DMS53 treated with DMSO at 0.1 percent for 48 hours (cell line): ENCODE measurements around the gene PEPD.

Experiments used
- DNase-seq: peaks from one replicate; lab custom pipeline; 2025; ENCODE audit not compliant: unreplicated experiment; lab: John Stamatoyannopoulos, UW

Gene PEPD

DNA sequence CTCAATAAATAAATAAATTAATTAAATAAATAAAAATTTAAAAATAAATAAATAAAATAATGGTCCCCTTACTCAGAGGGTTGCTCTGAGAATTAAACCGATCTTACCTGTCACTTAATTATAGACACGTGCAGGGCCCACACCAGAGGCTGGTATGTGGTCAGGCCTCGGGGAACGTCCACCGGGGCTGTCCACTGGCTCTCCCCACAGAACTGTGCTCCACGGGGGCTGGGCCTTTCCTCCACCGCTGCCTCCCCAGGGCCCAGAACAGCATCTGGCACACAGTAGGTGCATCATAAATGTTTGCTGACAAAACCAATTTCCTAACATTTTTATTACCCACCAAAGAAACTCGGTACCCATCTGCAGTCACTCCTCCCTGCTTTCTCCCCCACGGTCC, 78.9 kb downstream of the PEPD start:
- no peak for DNase-seq

DNA sequence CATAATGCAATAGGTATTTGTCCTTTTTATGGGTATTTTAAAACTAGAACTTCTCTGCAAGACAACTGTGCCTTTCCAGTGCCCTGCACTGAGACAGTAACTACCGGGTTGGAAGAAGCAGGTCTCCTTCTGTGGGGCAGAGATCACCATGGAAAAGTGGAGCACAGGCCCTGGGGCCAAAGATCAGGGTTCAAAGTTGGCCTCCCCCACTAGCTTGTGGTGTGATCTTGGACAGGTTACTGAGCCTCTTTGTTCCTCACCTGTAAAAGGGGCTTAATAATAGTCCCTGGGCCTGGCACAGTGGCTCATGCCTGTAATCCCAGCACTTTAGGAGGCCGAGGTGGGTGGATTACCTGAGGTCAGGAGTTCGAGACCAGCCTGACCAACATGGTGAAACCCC, 79.8 kb downstream of the PEPD start:
- no peak for DNase-seq

DNA sequence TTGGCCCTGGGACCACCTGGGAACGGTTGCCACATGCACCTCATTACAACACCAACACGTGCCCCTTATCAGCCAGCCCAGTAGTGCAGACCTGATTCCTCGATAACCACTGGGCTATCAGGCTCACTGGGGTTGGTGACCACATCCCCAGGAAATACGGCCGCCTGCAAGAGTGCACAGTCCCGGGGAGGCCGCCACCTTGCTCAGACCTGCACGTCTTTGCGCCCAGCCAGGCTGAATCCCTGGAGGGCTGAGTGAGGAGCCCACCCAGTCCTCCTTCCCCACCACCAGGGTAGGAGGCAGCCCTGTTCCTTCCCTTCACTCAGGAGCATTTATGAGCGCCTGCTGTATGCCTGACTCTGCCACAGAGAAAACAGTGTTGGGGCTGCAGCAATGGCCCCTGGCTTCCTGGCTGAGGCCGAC, 80.3 kb downstream of the PEPD start:
- no peak for DNase-seq

DNA sequence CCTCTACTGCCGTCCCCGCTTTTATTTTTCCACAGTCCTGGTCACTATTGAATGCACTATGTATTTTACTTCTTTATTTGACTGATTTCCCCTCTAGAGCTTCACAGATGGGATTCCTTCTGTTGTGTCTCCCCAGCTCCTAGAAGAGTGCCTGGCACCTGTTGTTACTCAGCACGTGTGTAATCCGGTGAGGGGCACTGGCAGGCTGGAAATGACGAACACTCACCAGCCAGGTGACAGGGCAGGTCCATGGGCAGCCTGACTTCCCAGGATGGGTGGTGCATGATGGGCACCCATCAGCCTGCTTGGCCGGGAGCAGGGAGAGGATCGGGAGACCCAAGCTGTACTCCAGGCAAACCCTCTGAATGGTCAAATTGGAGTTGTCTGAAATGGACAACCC, 80.9 kb downstream of the PEPD start:
- DNase-seq: no peak

DNA sequence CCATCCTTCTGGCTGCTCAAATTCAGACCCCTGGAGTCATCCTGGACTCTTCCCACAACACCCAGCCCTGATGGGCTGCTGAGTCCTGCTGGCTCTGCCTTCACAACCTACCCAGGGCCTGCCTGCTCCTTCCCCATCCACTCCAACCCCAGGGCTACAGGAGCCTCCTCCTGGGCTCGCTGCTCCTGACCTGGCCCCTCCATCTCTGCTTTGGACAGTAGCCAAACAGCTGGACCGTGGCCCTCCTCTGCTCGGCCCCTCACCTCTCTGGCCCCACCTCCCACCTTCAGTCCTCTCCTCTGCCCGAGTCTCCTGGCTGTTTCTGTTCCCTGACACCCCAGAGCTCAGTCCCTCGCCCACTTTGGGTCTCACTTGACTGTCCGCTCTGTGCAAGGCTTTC, 81.3 kb downstream of the PEPD start:
- no peak for DNase-seq

DNA sequence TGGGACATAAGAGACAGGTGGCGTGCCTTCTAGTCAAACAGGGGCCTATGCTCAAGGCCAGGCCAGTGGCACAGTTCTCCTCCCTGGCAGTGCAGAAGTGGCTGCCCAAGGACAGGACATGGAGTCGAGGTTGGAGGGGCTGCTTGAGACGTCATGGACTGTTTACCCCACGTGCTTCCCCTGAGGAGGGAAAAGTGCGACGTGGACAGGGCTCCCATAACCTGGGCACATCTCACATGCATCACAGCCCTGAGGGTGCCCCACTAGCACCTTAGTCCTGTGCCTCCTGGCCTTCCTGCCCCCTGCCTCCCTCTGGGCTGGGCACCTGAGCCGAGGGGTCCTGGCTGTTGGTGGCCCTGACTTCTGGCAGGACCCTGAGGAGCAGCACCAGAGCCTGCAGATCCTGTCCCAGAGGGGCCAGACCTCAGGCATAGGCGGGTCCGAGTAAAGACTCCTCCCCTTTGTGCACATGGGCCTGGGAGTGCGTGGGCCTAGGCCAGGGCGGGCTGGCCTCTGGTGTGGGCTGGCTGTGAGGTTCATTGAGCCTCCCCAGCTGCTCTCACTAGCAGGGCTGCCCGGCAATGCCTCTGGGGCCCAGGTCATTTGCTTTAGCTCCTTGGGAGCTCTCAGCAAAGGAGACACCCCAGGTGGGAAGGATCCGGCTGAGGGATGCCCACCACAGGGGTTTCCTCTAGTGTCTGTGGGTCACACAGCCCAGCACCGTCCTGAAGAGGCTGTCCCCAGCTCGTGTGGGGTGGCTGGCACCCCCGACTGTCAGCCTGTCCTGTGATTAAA, 82.4 kb downstream of the PEPD start:
- DNase-seq: no peak

DNA sequence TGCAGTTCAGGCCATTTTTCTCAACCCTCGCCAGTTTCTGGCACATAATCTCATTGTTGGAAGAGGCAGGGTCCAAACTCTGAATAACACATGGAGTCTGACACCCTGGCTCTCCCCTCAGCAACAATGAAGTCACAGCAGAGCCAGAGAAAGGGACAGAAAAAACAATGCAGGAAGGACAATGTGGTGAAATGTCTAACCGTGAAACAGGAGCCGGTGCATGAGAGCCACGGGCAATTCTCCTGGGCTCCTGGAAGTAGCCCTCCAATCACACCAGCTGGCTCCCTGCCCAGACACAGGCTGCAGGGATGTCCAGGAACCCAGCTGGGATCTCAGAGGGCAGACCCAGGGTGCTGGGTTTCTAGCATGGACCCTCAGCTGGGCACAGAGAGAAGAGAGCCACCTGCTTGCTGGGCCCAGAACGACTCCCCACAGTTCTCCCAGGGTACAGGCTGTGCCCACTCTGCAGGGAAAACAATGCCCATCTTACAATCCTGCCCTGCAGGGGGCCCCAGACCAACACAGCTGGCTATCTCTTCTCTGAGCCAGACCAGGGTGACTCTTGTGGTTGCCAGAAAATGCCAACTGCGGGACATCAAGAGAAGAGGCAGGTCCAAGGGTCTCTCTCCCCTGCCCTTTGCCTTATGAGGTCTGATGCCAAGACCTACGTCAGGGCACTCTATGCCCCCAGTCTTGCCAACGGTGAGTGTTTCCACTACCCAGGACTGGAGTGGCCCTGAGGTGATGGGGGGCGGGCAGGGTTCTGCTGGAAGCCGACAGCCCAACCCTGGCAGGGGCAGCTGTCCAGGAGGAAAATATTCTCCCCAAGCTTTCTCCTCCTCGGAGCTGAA, 83.5 kb downstream of the PEPD start:
- no peak for DNase-seq

DNA sequence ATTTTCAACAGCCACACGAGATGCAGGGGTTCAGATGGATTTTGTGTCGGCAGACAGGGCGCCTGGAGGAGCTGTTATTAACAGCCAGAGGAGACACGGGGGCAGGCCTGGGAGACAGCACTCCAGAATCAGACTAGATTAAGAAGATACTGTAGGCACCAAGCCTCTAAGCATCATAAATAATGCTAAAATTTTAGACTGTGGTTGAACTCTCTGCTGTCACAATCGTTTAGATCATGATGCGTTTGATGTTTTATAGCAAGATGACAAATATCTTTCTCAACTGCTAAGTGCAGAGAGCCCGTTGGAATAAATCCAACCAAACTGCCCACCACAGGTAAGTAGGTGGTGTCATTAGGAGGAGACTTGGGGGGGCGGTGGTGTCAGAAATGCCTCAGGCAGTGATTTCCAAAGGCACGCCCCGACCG, 84.2 kb downstream of the PEPD start:
- DNase-seq: no peak

DNA sequence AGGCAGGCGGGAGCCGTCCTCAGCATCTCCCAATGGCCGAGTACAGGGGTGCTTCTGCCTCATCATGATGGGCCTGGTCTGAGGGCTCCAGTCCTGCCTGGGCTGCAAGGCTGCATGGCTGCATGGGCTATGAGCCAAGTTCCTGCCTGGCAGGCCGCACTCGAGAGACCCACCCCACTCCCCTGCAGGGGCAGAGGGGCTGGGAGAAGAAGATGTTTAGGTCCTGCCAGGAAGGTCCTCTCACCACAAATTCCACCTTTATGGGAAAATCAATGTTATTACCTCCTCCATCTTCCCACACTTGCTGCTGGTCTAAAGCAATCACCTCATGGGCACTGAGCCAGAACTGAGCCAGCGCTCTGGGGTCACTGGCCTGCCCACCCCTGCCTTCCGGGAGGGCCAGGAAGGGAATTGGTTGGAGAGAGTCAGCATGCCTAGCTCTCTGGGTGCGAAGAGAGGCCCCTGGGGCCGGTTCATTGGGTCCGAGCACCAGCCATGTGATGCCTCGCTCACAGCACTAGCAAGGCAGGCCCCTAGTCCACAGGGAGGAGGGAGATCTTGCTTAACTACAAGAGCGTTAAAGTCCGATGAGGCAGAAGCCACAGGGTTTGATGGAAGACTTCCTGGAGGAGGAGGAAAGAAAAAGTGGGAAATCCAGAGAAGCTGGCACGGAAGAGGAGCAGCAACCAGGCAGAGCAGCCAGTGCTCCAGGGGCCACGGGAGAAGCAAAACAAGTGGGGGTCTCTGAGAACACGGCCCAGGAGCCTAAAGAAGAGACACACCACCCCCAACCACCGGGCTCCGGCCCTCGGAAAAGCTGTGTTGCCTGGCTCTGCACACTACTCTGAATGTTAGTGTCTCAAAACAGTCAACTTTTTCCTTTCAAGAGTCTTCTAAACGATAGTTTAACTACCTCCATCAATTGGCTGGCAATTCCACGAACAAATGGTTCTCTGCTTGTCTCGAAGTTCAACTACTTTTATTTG, 84.9 kb downstream of the PEPD start:
- DNase-seq: no peak

DNA sequence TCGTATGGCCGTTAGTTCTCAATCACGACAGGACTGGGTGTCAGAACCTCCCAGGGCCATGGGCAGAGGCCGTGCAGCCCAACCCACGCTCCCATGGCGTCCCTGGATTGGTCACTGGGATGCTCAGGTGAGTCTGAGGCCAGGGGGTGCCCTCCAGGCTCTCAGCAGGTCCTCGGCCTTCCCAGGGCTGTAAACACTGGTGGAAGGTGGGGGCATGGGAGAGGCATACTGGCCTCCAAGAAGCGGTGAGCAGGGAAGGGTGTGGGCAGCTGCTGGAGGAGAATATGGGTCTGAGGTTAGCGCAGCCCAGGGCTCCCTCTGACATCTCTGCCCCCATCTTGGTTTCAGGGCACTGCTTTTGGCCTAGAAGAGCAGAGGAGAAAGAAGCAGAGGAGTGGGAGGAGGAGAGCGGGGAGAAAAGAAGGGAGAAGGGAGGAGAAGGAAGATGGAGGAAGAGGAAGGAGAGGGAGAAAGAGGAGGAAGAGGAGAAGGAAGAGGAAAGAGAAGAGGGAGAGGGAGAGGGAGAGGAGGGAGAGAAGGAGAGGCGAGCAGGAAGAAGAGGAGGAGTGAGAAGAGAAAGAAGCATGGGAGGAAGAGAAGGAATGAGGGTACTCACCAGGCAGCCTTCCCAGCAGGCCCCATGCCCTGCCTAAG, 85.8 kb downstream of the PEPD start:
- DNase-seq: no peak

DNA sequence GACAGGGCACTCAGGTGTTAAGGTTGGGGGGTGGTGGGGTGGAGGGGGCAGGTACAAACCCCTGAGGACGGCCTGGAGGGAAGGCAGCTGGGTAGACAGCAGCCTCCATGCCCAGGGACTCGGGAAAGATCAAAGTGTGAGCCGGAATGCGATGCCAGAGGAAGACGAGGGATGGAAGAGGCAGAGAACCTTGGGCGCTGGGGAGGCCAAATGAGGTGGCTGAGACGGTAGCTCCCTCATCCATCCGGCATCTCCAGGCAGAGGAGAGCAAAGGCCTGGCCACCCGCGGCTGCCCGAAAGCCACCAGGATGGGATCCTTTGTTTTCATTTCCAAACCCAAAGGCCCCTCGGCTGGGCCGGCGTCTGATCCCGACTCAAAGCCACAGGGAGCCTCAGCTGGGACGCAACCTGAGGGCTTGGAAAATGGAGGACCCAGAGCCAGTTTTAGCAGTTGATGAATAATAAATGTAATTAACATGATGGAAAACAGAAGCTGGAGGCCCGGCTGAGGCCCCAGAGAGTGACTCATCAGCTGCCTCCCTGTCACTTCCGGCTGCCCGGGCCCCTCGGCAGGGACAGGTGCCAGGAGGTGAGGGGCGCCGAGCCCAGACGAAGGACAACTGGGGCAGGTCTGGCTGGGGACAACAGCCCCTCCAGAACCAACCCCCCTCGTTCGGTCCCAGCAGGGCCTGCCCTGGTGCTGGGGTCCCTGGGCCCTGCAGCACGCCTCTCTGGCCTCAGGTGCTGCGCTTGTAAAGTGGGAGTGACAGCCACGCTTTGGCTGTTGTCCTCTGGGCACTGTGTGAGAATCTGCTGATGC, 86.5 kb downstream of the PEPD start:
- DNase-seq: no peak

DNA sequence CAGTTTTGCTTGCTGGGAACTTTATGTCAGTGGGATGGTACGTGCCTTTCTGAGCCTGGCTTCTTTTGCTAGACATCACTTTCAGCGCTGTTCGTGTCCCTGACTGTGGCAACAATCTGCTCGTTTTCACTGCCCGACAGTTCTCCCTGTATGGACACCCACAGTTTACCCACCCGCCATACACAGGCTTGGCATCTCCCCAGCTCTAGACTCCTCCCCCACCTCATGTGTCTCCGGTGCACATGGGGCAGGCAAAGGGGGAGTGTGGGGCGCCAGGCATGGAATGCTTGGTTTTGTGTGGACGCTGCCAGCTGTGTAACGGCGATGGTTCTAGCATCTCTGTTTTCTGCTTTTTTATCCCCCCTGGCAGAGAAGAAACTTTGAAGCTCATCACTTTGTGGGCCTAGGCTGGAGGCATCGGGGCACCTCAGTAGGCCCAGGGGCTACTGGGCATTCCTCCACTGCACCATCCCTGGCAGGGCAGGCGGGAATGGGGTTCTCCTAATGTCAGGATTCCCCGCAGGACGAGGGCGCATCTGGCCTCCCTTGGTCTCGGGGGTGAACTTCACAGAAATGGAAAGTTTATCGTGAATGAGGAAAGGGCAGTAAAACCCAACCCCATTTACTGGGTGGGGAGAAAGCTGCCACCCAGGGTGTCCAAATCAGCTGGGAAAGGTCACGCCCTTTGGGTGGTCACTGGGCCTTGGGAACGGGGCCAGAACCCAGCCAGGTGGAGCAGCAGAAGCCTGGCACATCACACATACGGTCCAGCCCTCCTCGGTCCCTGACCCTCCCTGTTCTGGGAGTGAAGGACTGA, 87.3 kb downstream of the PEPD start:
- DNase-seq: no peak

DNA sequence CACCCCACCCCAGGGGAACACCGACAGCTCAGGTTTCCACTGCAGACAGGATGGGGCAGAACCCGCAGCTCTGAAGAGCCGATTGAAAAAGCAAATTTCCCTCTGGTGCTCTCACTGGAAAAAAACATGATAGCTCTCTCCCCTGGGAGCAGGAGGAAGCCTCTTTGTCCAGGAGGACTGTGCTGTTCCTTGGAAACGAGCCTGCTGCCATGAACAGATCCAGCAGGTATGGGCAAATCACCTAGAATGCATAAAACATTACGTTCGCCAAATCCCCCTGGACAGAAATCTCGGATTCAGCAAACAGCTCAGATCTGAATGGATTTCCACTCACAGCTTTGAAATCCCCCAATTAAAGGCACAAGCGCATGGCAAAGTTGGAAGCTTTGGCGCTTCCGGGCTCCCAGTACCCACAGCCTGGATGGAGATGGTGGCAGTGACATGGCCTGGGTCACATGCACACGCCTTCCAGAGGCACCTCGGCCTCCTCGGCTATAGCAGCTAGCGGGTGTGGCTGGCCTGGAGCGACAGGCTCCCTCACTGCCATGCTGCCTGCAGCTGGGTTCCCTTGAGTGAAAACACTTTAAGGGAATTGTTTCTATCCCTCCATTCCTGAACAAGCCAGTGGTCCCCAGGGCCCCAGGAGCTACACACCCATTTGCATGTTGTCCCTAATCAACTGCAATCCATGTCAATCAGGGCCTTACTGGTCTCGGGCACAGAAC, 89.0 kb downstream of the PEPD start:
- DNase-seq: no peak

DNA sequence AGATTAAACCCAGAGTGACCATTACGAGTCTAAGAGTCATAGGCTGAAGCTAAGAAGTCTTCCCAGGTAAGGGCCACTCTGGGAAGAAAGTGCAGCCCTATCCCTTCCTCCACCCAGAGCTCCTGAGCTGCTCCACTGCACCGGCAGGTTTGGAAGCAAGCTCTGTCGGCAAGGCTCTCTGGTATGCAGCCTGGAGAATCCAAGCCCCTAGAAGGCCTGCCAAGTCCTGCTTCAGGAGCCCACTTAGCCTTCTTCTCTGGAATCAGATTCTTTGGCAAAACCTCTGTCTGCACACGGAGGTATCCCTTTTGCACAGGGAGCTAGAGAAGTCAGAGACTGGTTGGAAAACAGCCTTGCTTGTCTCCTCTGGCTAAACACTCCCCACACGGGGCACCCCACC, 89.6 kb downstream of the PEPD start:
- no peak for DNase-seq

DNA sequence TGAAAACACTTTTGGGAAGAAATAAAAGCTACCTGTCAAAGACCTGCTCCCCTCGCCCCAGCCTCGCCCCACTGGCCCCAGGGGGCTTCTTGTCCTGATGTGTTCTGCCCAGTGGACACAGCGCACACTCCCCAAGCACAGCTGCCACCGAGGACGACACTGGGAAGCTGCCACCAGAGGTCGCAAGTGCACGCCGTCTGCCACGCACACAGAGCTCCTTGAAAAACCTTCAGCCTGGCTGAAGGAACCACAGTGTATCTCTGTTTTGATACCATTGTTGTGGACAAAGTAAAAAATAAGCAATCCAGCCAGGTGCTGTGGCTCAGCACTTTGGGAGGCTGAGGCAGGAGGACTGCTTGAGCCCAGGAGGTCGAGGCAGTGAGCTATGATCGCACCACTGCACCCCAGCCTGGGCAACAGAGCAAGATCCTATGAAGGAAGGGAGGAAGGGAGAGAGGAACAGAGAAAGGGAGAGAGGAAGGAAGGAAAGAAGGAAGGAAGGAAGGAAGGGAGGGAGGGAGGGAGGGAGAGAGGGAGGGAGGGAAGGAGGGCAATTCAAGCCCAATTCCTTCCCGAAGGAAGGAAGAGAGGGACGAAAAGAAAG, 90.8 kb downstream of the PEPD start:
- peak; percentile 75 for DNase-seq

DNA sequence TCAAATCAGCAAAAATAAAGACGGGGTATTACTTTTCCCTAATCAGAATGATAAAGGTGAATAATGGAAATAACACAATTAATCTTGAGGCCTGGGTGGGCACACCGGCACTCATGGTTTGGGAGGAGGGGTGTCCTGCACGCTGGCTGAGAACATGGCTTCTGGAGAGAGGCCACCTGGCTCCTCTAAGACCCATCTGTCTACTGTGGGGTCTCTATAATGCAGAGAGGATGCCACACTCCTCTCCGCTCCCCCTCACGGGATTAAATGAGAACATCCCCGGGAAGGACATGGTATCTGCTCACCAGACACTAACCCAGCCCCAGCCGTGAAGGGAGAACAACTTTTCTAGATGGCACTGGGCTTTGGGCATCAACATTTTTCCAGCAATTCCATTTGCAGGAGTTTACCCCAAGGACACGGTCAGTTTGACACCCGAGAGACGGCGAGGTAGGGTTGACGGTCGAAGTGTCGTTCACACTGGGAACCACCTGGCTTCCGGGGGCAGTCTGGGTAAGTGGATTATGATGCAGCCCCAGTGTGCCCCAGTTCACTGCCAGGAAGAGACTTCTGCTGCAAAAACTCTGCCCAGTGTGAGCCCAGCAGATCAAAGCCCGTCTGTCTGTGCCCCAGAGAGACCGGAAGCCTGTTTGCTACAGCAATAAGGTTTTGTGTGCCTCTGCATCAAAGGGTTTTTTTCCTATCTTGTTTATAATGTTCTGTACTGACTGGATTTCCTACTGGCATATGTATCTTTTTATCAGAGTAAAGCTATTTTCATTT, 91.5 kb downstream of the PEPD start:
- DNase-seq: peak; percentile 64

DNA sequence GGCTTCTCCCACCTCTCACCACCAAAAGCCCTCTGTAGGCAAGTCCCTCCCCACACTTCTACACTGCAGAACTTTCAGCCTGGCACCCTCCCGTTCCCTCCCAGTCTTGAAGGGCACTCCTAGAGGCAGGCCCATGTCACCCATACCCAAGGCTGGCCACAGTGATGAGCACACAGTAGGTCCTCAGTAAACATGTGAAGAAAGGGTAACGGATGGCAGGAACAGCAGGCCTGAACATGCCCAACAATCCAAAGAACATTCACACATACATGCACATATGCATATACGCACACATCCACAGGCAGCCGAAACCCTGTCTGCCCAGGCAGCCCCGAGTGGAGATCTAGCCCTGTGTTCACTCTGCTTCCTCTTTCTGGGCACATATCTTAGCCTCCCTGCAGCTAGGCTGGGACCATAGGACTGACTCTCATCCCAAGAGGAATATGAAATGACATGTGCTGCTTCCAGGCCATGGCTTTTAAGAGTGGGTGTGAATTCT, 92.9 kb downstream of the PEPD start:
- no peak for DNase-seq
